Esophagus squamous epithelium (tissue), 4 donors: ENCODE measurements around the gene ZNF597.

Experiments used
- POLR2A ChIP-seq, 4 donors: fragments of 450-650 bp; IDR thresholded peaks; one replicate each; pipeline ENCODE4 v1.6.1; 2017; ENCODE audit warnings: antibody characterized with exemption in 4 of 4, mild to moderate bottlenecking in 4 of 4, moderate library complexity in 3 of 4
- TF ChIP-seq, protein P1 (sequence below), 6 experiments: fragments of 450-650 bp in 4 of 6; fragments of 200-600 bp in 2 of 6; sonication (generic) in 2 of 6; IDR thresholded peaks; one replicate each; pipeline ENCODE4 v1.5.1; 2016 to 2019; ENCODE audit warnings: antibody characterized with exemption in 6 of 6, mild to moderate bottlenecking in 4 of 6, moderate library complexity in 4 of 6

DNA sequence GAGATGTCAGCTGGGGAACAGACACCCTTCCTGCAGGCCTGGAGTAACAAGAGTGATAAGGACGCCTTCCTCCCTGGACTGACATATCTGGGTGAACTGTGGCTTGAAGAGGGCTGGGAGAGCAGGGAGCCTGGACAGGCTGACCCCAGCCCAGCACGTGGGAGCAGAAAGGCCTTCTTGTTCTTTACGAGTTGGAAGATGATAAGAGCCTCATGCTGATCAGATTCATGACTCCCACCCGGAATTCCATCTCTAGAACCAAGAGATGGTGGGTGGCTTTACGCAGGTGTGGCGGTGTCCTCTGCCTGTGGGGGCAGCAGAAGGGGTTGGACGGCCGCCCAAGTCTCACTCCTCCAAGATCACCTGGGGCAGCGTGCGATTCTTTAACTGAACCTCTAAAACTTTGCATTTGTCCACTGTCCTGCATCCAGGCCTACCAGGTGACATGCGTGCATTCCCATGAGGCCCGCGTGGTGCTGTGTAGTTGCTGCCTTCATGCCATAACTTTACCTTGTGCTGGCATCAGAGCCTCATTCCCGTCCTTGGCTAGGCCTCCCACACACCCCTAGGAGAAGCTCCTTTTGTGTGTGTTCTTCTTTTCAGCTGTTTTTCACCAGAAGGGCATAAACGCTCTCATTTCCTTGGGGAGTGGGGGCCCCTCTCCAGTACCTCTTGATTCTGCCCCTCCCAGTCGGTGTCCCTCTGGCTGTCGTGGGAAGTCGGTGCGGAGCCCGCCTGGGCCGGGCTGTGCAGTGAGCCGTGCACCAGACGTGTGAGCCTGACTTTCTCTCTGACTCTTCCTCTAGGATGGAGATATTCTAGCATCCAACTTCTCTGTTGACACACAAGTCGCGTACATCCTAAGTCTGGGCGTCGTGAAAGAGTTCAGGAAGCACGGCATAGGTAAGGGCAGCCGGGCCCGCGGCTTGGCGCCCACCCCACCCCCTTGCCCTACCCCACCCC, 38.7 kb upstream of the ZNF597 start:
- TF ChIP-seq, protein P1, sequence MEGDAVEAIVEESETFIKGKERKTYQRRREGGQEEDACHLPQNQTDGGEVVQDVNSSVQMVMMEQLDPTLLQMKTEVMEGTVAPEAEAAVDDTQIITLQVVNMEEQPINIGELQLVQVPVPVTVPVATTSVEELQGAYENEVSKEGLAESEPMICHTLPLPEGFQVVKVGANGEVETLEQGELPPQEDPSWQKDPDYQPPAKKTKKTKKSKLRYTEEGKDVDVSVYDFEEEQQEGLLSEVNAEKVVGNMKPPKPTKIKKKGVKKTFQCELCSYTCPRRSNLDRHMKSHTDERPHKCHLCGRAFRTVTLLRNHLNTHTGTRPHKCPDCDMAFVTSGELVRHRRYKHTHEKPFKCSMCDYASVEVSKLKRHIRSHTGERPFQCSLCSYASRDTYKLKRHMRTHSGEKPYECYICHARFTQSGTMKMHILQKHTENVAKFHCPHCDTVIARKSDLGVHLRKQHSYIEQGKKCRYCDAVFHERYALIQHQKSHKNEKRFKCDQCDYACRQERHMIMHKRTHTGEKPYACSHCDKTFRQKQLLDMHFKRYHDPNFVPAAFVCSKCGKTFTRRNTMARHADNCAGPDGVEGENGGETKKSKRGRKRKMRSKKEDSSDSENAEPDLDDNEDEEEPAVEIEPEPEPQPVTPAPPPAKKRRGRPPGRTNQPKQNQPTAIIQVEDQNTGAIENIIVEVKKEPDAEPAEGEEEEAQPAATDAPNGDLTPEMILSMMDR (IDR thresholded peaks at IDR 0.05) = no peak
- TF ChIP-seq POLR2A (IDR thresholded peaks at IDR 0.05) = no peak
